ENCODE results near the gene UNC5C. TPM values are rescaled to one million over a fixed set of nuclear protein-coding genes. Genes with fewer than 3 reads are reported as not detected.

UNC5C gene
- total RNA-seq, 4 donors from 2014 or later, result 1.2 to 5.0 (median 3.0) TPM

DNA sequence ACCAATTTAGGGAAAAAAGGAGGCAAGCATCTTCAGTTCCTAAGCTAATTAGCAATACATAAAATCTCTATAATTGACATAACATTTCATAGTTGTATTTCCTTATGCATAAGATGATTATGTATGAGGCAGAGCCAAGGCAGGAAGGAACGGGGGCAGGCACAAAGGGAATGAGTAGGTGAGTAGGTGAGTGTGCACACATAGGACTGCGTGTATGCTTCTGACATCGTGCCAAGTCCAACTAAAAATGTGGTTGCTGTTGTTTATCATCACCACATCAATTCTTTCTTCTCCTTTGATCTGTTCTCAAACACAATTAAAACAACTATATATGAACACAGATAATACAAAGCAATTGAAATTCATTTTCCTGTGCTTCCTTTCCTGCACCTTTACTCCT, 131.2 kb downstream of the UNC5C start:
- no peaks in the 10 kb centered on the region for H3K27me3 ChIP-seq
- no peak overlapping the region for H3K27ac ChIP-seq
- no peaks in the 10 kb centered on the region for H3K36me3 ChIP-seq
- no peak for DNase-seq (ENCODE audit: low spot score in 2 of 2)
- no peaks in the 10 kb centered on the region for H3K9me3 ChIP-seq
- TF ChIP-seq CTCF (IDR thresholded peaks at IDR 0.05) (no peak), EP300 (IDR thresholded peaks at IDR 0.05) (no peak), POLR2A (IDR thresholded peaks at IDR 0.05) (no peak)
- H3K4me3 ChIP-seq, result no peak overlapping the region
- WGBS, 2 donors, result 57 to 69% methylated on average over 3 of the region's 3 CpGs
- no peaks in the 10 kb centered on the region for H3K4me1 ChIP-seq

GRCh38 chr4:95415346-95415771, 133.4 kb downstream of the UNC5C start:
- WGBS, 2 donors, result 32 to 35% methylated on average over 3 of the region's 3 CpGs
- Histone ChIP-seq H3K4me3 (no peak overlapping the region), H3K4me1 (no peaks in the 10 kb centered on the region), H3K27ac (no peak overlapping the region), H3K9me3 (no peaks in the 10 kb centered on the region), H3K36me3 (no peaks in the 10 kb centered on the region), H3K27me3 (no peaks in the 10 kb centered on the region)
- TF ChIP-seq CTCF (IDR thresholded peaks at IDR 0.05) (no peak), POLR2A (IDR thresholded peaks at IDR 0.05) (no peak), EP300 (IDR thresholded peaks at IDR 0.05) (no peak)
- DNase-seq (ENCODE audit: low spot score in 2 of 2), result no peak

DNA sequence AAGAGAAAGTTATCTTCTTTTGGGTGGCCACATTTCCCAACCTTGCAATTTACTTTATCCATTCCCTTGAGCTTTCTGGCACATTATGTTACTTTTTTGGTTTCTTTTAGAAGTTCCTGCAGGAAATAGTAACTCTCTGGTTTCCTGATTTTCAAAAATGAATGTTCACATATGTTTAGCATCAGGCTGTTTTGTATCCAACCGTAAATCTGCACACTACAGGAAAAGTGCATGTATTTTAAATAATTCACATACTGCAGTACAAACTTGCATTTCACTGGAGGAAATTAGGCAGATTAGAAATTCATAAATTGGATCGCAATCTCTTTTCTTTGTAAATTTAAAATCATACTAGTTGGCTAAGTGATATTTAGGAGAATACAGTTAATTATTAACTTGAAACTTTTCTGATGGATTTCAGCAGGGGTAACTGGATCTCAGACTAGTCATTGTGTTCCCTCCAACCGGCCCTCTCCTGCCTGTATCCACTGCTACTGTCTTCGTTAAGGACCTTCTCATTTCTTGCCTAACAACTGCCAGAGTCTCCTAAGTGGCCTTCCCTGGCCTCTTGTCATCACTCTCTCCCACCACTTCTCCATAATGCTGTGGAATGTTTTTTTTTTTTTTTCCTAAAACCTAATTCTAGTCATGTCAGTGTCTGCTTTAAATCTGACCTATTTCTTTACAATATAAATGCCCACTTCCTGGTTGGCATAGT, 137.2 kb downstream of the UNC5C start:
- Histone ChIP-seq H3K9me3 (no peaks in the 10 kb centered on the region), H3K36me3 (no peaks in the 10 kb centered on the region), H3K27ac (no peak overlapping the region), H3K4me3 (no peak overlapping the region), H3K4me1 (no peaks in the 10 kb centered on the region), H3K27me3 (no peaks in the 10 kb centered on the region)
- no peak for TF ChIP-seq CTCF (IDR thresholded peaks at IDR 0.05)
- TF ChIP-seq EP300 (IDR thresholded peaks at IDR 0.05), result no peak
- no peak for TF ChIP-seq POLR2A (IDR thresholded peaks at IDR 0.05)
- 64 to 75% methylated on average over 4 of the region's 4 CpGs for WGBS, 2 donors
- no peak for DNase-seq (ENCODE audit: low spot score in 2 of 2)

- TF ChIP-seq EP300 (IDR thresholded peaks at IDR 0.05), result no peak
- no peak for TF ChIP-seq CTCF (IDR thresholded peaks at IDR 0.05)
- TF ChIP-seq POLR2A (IDR thresholded peaks at IDR 0.05), result no peak
- 35 to 49% methylated on average over 4 of the region's 4 CpGs for WGBS, 2 donors
Measured at GRCh38 chr4:95410387-95410977, 138.3 kb downstream of the UNC5C start.

GRCh38 chr4:95409750-95410149, 139.0 kb downstream of the UNC5C start:
- 62 to 81% methylated on average over 2 of the region's 2 CpGs for WGBS, 2 donors
- TF ChIP-seq EP300 (IDR thresholded peaks at IDR 0.05), result no peak
- no peak for TF ChIP-seq CTCF (IDR thresholded peaks at IDR 0.05)
- TF ChIP-seq POLR2A (IDR thresholded peaks at IDR 0.05), result no peak
- no peaks in the 10 kb centered on the region for H3K9me3 ChIP-seq

More at GRCh38 chr4:95410387-95410977, 138.3 kb downstream of the UNC5C start:
- Histone ChIP-seq H3K27ac (no peak overlapping the region), H3K4me3 (no peak overlapping the region), H3K36me3 (no peaks in the 10 kb centered on the region), H3K9me3 (no peaks in the 10 kb centered on the region), H3K4me1 (no peaks in the 10 kb centered on the region), H3K27me3 (no peaks in the 10 kb centered on the region)
- DNase-seq (ENCODE audit: low spot score in 2 of 2), result no peak

More at GRCh38 chr4:95409750-95410149, 139.0 kb downstream of the UNC5C start:
- Histone ChIP-seq H3K27ac (no peak overlapping the region), H3K27me3 (no peaks in the 10 kb centered on the region), H3K36me3 (no peaks in the 10 kb centered on the region), H3K4me1 (no peaks in the 10 kb centered on the region), H3K4me3 (no peak overlapping the region)
- DNase-seq (ENCODE audit: low spot score in 2 of 2), result no peak

Data from tibial nerve (tissue), 4 donors.